CD4-positive, alpha-beta memory T cell (primary cell): ENCODE results near the gene ASB13. TPM values are rescaled to one million over a fixed set of nuclear protein-coding genes. Genes with fewer than 3 reads are reported as not detected.

Experiments
- CTCF ChIA-PET: fragments of 350-600 bp; sonication (Branson Sonifier 250); formaldehyde crosslinking; loops from one replicate; lab custom pipeline; 2021; ENCODE audit warnings: inconsistent platforms; ENCODE audit not compliant: partially characterized antibody; lab: Charles Lee
- POLR2A ChIA-PET: fragments of 350-600 bp; sonication (Branson Sonifier 250); formaldehyde crosslinking; loops from one replicate; lab custom pipeline; 2021; ENCODE audit not compliant: partially characterized antibody; lab: Charles Lee
- DNase-seq, 5 donors: peaks; one replicate each; pipeline versions ENCODE4 v3.0.0 to v3.0.0-alpha.2; 2020 to 2022; ENCODE audit warnings: mixed read lengths in 1 of 5
- H3K27ac ChIP-seq: one replicate; pipeline ENCODE4 v1.7.0; 2013; ENCODE audit warnings: low read depth, low read length
- H3K27me3 ChIP-seq: 2 replicates; pipeline ENCODE4 v1.7.0; 2013; ENCODE audit warnings: mild to moderate bottlenecking, low read length, moderate library complexity; ENCODE audit not compliant: insufficient read depth
- H3K36me3 ChIP-seq: 2 replicates; pipeline ENCODE4 v1.7.0; 2013; ENCODE audit warnings: mild to moderate bottlenecking, low read length, moderate library complexity; ENCODE audit not compliant: insufficient read depth
- H3K4me1 ChIP-seq: 2 replicates; pipeline ENCODE4 v1.7.0; 2013; ENCODE audit warnings: mild to moderate bottlenecking, low read length, moderate library complexity; ENCODE audit not compliant: insufficient read depth
- H3K4me3 ChIP-seq, 2 donors: one replicate each; pipeline ENCODE4 v1.7.0; 2013; ENCODE audit warnings: low read length in 2 of 2, mild to moderate bottlenecking in 1 of 2
- H3K9me3 ChIP-seq, 2 donors: one replicate each; pipeline ENCODE4 v1.7.0; 2013; ENCODE audit warnings: low read length in 2 of 2, control low read depth in 1 of 2; ENCODE audit not compliant: control insufficient read depth in 1 of 2
- H3K27ac Mint-ChIP-seq, 7 donors: one replicate each; pipeline ENCODE4 v1.8.0; 2020 to 2021; ENCODE audit warnings: mixed read lengths in 7 of 7, mild to moderate bottlenecking in 6 of 7, inconsistent platforms in 3 of 7, moderate library complexity in 3 of 7
- H3K27me3 Mint-ChIP-seq, 2 donors: one replicate each; pipeline ENCODE4 v1.8.0; 2020 to 2021; ENCODE audit warnings: mixed read lengths in 2 of 2
- H3K36me3 Mint-ChIP-seq, 2 donors: one replicate each; pipeline ENCODE4 v1.8.0; 2020 to 2021; ENCODE audit warnings: mixed read lengths in 2 of 2, inconsistent platforms in 1 of 2, mild to moderate bottlenecking in 1 of 2
- H3K4me1 Mint-ChIP-seq, 4 donors: one replicate each; pipeline ENCODE4 v1.8.0; 2020 to 2021; ENCODE audit warnings: mixed read lengths in 4 of 4, mild to moderate bottlenecking in 1 of 4
- H3K4me3 Mint-ChIP-seq, 8 donors: one replicate each; pipeline ENCODE4 v1.8.0; 2020 to 2021; ENCODE audit warnings: mixed read lengths in 8 of 8, mild to moderate bottlenecking in 7 of 8, moderate library complexity in 6 of 8, inconsistent platforms in 3 of 8
- H3K9me3 Mint-ChIP-seq, 8 donors: one replicate each; pipeline ENCODE4 v1.8.0; 2020 to 2021; ENCODE audit warnings: mixed read lengths in 8 of 8, mild to moderate bottlenecking in 5 of 8, inconsistent platforms in 3 of 8, moderate library complexity in 1 of 8
- intact Hi-C: fragments of 100-400 bp; cut with micrococcal nuclease; formaldehyde crosslinking; loops from one replicate; pipeline ENCODE4 v1.15.1; 2023
- polyA plus RNA-seq, 2 donors: library from polyadenylated mRNA; unstranded; fragments of 300-500 nt; fragmentation: Illumina TruSeq; gene quantifications; one replicate each; pipeline ENCODE4 v1.2.3, GENCODE V29; 2021
- total RNA-seq, 2 experiments: library from RNA; stranded (reverse); gene quantifications; one replicate each; pipeline ENCODE4 v1.2.3, GENCODE V29; 2021

ASB13 gene
- total and polyA plus RNA-seq, 4 experiments from 2014 or later = 15.4 to 18.5 (median 16.4) TPM

GRCh38 chr10:5616046-5616445 lies 50.3 kb downstream of the ASB13 start:
- Mint-ChIP-seq H3K27me3 (no peaks in the 10 kb centered on the region), H3K36me3 (no peaks in the 10 kb centered on the region), H3K9me3 (no peaks in the 10 kb centered on the region), H3K4me3 (no peak overlapping the region), H3K4me1 (no peaks in the 10 kb centered on the region), H3K27ac (no peak overlapping the region)
- Histone ChIP-seq H3K36me3 (no peaks in the 10 kb centered on the region), H3K27me3 (no peaks in the 10 kb centered on the region), H3K9me3 (no peaks in the 10 kb centered on the region), H3K4me1 (no peaks in the 10 kb centered on the region), H3K27ac (no peak overlapping the region), H3K4me3 (no peak overlapping the region)
- DNase-seq = no peak
- ChIA-PET CTCF (interaction anchor here (1.1 to 2.7 kb wide), 3 partner anchors 9 to 173 kb away, joined by 3 to 7 read pairs (median 6); no protein-coding TSS in a partner anchor), POLR2A (no interaction called here)
- intact Hi-C loops = no loop called here

GRCh38 chr10:5615316-5615715 lies 51.1 kb downstream of the ASB13 start:
- no peaks in the 10 kb centered on the region for H3K9me3 Mint-ChIP-seq
- no peak overlapping the region for H3K4me3 Mint-ChIP-seq
- Histone ChIP-seq H3K27ac (no peak overlapping the region), H3K4me3 (no peak overlapping the region), H3K4me1 (no peaks in the 10 kb centered on the region), H3K9me3 (no peaks in the 10 kb centered on the region), H3K36me3 (no peaks in the 10 kb centered on the region), H3K27me3 (no peaks in the 10 kb centered on the region)
- no peak for DNase-seq
- H3K36me3 Mint-ChIP-seq = no peaks in the 10 kb centered on the region
- H3K4me1 Mint-ChIP-seq = peaks cover 0 to 2% (median 0%) of the 10 kb centered on the region in 4 donors
- ChIA-PET POLR2A (no interaction called here), CTCF (interaction anchor here (1.1 to 2.7 kb wide), 3 partner anchors 9 to 172 kb away, joined by 3 to 7 read pairs (median 6); no protein-coding TSS in a partner anchor)
- intact Hi-C loops = no loop called here
- no peaks in the 10 kb centered on the region for H3K27me3 Mint-ChIP-seq
- H3K27ac Mint-ChIP-seq = peak overlapping the region in 1 of 7 donors; percentile 37

- no peaks in the 10 kb centered on the region for H3K27me3 Mint-ChIP-seq
- no peaks in the 10 kb centered on the region for H3K36me3 Mint-ChIP-seq
- Histone ChIP-seq H3K9me3 (no peaks in the 10 kb centered on the region), H3K36me3 (no peaks in the 10 kb centered on the region), H3K27me3 (no peaks in the 10 kb centered on the region), H3K4me3 (no peak overlapping the region), H3K27ac (no peak overlapping the region), H3K4me1 (no peaks in the 10 kb centered on the region)
- peaks cover 0 to 2% (median 0%) of the 10 kb centered on the region in 4 donors for H3K4me1 Mint-ChIP-seq
- no peaks in the 10 kb centered on the region for H3K9me3 Mint-ChIP-seq
- DNase-seq = no peak
- intact Hi-C loops = no loop called here
- CTCF ChIA-PET = interaction anchor here (1.2 to 2.7 kb wide), 3 partner anchors 9 to 171 kb away, joined by 3 to 12 read pairs (median 7); no protein-coding TSS in a partner anchor
- H3K4me3 Mint-ChIP-seq = no peak overlapping the region
- no peak overlapping the region for H3K27ac Mint-ChIP-seq
- POLR2A ChIA-PET = no interaction called here
Observed at GRCh38 chr10:5614155-5614721, 52.2 kb downstream of the ASB13 start.

DNA sequence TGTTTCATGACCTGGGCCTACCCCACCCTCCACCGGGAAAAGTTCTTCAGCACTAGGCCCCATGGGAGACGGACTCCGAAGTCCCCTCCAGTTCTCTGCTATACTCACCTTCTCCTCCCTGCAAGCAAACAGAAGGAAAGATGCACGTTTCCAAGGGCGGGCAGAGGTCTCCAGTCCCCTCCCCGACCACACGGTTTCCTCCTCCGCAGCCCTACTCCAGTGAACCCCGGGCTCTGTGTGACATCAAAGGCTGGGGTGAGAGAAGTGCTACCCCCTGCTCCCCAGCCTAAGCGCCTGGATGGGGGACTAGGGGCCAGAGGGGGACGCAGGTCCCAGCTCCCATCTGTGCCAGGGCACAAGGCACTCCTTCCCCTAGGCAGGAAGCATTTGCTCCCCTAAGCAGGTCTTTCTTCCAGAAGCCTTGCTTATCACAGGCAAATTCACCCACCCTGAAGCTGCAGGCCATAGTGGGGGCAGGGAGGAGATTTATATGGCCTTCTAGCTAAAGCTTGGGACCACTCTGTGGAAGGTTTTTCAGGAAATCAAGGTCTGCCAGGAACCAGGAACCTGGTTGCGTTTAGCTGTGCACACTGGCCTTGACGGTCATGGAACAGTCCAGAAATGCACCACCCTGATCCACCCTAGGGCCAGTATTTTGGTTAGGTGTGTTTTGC lies 52.8 kb downstream of the ASB13 start:
- POLR2A ChIA-PET = no interaction called here
- no peak overlapping the region for H3K4me3 Mint-ChIP-seq
- no peak overlapping the region for H3K27ac Mint-ChIP-seq
- no peak for DNase-seq
- H3K9me3 ChIP-seq = no peaks in the 10 kb centered on the region
- no peaks in the 10 kb centered on the region for H3K27me3 ChIP-seq
- H3K4me1 ChIP-seq = no peaks in the 10 kb centered on the region
- no peaks in the 10 kb centered on the region for H3K9me3 Mint-ChIP-seq
- CTCF ChIA-PET = interaction anchor here (1.2 to 2.7 kb wide), 3 partner anchors 10 to 170 kb away, joined by 3 to 12 read pairs (median 7); no protein-coding TSS in a partner anchor
- intact Hi-C loops = no loop called here
- H3K4me1 Mint-ChIP-seq = peaks cover 0 to 2% (median 0%) of the 10 kb centered on the region in 4 donors
- H3K4me3 ChIP-seq = no peak overlapping the region
- no peaks in the 10 kb centered on the region for H3K27me3 Mint-ChIP-seq
- no peaks in the 10 kb centered on the region for H3K36me3 Mint-ChIP-seq
- H3K36me3 ChIP-seq = no peaks in the 10 kb centered on the region
- no peak overlapping the region for H3K27ac ChIP-seq

- POLR2A ChIA-PET = no interaction called here
- CTCF ChIA-PET = interaction anchor here (2.6 kb wide), 1 partner anchor 11 kb away, joined by 12 read pairs; no protein-coding TSS in a partner anchor
Observed at GRCh38 chr10:5611899-5612680, 54.3 kb downstream of the ASB13 start.

GRCh38 chr10:5609952-5610616 lies 56.3 kb downstream of the ASB13 start:
- ChIA-PET POLR2A (no interaction called here), CTCF (interaction anchor here (1.0 kb wide), 2 partner anchors 13 to 20 kb away, joined by 3 to 4 read pairs; no protein-coding TSS in a partner anchor)
- H3K27me3 Mint-ChIP-seq = peaks cover 1 to 3% of the 10 kb centered on the region in 2 donors
- no peak overlapping the region for H3K27ac ChIP-seq
- no peaks in the 10 kb centered on the region for H3K9me3 ChIP-seq
- no peak overlapping the region for H3K4me3 ChIP-seq
- intact Hi-C loops = loop anchor here (5.0 kb wide), 1 partner anchor 168 kb away; no protein-coding TSS in a partner anchor
- H3K36me3 ChIP-seq = no peaks in the 10 kb centered on the region
- H3K4me1 Mint-ChIP-seq = peaks cover 0 to 2% (median under 1%) of the 10 kb centered on the region in 4 donors
- no peak overlapping the region for H3K4me3 Mint-ChIP-seq
- no peaks in the 10 kb centered on the region for H3K36me3 Mint-ChIP-seq
- DNase-seq = no peak
- H3K9me3 Mint-ChIP-seq = no peaks in the 10 kb centered on the region
- H3K27ac Mint-ChIP-seq = peak overlapping the region in 1 of 7 donors; percentile 6
- no peaks in the 10 kb centered on the region for H3K27me3 ChIP-seq
- H3K4me1 ChIP-seq = no peaks in the 10 kb centered on the region

More at GRCh38 chr10:5611899-5612680, 54.3 kb downstream of the ASB13 start:
- H3K4me3 ChIP-seq = no peak overlapping the region
- no peaks in the 10 kb centered on the region for H3K9me3 Mint-ChIP-seq
- H3K4me3 Mint-ChIP-seq = no peak overlapping the region
- peaks cover 0 to 2% (median 0%) of the 10 kb centered on the region in 4 donors for H3K4me1 Mint-ChIP-seq
- no peaks in the 10 kb centered on the region for H3K4me1 ChIP-seq
- H3K27ac Mint-ChIP-seq = no peak overlapping the region
- DNase-seq = no peak
- H3K27ac ChIP-seq = no peak overlapping the region
- H3K27me3 ChIP-seq = no peaks in the 10 kb centered on the region
- peaks cover 1 to 3% of the 10 kb centered on the region in 2 donors for H3K27me3 Mint-ChIP-seq
- H3K36me3 ChIP-seq = no peaks in the 10 kb centered on the region
- H3K9me3 ChIP-seq = no peaks in the 10 kb centered on the region
- intact Hi-C loops = no loop called here
- H3K36me3 Mint-ChIP-seq = no peaks in the 10 kb centered on the region
